ENCODE results near the gene NFATC3.
"Not testable (repeated sequence)": the region's sequence is repeated elsewhere in the genome, so short reads cannot be mapped to it uniquely, and the experiment has no call there.

NFATC3 gene

DNA sequence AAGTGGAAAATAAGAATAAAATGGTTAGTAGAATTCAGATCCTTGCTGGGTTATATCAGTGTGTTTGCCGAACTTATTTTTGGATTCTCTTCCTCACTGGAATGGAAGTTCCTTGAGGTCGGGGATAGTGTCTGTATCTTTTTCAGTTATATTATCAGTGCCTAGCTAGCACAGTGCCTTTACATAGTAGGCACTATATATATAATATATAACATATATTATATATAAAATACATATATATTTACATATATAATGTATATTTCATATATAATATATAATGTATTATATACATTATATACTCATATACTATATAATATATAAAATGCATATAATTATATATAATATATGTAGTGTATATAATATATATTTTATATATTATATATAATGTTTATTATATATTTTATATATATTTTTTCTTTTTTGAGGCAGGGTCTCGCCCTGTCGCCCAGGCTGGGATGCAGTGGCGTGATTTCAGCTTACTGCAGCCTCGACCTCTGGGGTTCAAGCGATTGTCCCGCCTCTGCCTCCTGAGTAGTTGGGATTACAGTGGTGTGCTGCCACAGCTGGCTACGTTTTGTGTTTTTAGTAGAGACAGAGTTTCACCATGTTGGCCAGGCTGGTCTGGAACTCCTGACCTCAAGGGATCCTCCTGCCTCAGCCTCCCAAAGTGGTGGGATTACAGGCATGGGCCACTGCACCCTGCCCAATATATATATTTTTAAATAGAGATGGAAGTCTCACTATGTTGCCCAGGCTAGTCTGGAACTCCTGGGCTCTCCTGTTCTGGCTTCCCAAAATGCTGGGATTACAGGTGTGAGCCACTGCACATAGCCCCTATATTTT lies 3.2 kb downstream of the NFATC3 start:
- DNase-seq (ENCODE audit: low spot score) = no peak

DNA sequence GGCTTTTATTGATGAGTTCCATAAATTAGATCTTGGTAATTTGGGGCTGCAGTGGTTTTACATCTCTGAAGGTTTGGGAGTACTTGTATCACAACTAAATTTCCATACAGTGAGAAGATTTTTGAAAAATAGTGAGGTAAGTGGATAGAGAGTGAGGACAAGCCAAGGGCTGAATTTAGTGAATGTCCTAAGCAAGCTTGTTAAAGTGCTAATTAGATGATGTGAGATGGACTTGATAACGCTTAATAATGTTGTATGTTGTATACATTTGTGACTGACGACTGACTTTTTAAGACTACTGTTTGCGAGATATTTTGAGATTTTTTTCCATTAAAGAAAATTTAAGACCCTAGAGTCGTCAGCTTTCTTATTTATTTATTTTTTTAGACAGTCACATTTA lies 3.9 kb downstream of the NFATC3 start:
- DNase-seq (ENCODE audit: low spot score) = no peak

DNA sequence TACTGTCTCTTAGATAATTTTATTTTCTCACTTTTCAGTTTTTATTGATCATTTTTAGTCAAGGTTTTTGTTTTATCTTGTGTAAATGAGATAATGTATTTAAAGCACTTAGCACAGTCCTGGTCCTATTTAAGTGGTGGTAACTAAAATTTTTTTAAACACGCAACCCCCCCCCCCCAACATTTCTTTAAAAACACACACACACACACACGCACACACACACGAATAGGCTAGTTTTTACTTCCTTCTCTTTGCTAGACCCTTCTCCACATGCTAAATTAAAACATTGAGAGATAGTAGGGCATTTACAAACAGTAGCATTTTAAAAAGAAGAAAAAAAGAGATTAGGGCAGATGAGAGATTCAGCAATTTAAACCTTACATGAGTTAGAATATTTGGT lies 5.0 kb downstream of the NFATC3 start:
- DNase-seq (ENCODE audit: low spot score) = no peak

DNA sequence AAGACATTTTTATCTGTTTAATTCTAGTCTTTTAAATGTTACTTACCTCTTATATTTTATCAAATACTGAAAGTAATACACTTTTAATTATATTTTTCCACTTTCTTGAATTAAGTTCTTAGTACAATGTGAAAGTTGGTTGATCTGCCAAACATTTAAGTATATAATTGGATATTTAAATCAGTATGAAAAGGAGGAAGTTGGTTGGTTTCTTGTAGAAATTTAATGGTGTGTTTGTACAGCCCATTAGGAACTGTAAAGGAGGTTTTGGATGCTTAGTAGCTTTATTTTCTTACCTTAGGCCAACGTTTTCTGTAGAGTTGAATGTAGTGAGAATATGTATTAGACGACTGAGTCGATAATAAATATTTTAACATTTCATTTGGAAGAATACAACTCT lies 5.4 kb downstream of the NFATC3 start:
- DNase-seq (ENCODE audit: low spot score) = no peak

DNA sequence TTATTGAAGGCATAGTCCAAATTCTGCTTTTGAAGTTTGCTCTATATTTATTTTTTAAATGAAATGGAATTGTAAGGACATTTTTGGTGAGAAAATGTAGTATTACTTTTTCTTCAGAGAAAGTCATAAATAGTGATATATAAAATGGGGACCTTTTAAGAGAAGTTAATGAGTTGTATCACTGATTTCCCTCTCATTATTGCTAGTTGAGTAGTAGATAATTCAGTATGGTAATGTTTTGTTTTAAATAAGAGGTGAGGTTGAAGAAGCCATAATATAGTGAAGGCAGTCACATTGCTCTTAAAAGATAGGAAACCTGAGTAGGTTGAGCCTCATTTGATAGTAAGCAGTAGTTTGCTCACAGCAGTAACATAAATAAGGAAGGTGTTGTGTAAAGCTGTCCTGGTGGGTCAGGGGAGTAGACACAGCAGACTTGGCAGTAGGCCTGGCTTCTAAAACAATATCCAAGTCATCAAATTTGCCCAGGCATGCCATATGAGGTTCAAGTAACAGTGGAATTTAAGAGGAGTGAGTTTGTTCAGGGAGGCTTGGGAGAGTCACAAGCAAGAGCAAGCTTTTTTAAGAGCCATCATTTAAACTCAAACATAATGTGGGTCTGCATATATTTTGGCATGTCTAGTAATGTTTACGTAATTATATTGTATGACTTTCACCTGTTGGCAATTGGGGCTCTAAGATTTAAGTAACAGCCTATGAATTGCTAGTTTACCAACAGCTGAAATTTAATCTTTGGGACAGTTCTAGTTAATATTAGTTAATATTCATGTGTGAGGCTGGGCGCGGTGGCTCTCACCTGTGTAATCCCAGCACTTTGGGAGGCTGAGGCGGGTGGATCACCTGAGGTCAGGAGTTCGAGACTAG lies 6.5 kb downstream of the NFATC3 start:
- no peak for DNase-seq (ENCODE audit: low spot score)

DNA sequence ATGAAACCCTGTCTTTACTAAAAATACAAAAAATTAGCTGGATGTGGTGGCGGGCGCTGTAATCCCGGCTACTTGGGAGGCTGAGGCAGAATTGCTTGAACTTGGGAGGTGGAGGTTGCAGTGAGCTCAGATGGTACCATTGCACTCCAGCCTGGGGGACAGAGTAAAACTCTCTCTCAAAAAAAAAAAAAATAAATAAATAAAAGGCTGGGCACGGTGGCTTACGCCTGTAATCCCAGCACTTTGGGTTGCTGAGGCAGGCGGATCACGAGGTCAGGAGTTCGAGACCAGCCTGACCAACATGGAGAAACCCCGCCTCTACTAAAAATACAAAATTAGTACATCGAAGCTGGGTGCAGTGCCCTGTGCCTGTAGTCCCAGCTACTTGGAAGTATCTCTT lies 7.1 kb downstream of the NFATC3 start:
- DNase-seq (ENCODE audit: low spot score) = not testable (repeated sequence)

DNA sequence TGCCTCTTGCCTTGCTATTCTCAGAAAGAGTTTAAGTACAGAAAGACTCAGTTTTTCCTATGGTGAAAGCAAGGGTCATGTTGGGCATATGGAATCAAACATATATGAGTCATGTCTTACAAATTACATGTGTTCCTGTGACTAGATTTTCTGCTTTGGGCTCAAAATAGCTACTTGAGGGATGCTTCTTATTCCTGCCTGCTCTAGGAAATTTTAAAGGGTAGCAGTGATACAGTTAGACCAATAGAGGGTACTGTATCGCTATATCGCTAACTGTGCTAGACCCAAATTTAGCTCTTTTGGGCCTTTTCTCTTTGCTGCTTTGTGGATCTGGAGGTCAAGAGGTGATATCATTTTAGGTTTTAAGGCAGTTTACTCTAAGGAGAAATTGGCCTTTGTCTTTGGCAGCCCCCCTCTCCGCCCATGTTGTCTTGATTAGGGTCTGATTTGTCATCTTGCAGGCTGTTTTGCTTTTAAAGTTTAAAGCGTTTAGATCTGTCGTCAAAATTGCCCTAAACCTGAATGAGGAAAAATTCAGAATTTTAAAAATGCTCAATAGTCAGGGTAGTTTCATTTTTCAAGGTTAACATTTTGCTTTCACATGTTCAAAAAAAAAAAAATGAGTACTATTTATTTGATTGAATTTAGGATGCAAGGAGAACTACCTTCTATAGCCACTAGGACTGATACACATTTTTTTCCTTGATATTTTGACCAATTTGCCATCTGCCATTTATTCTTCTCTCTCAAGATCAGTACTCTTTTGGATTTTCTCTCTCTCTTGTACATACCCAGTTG lies 8.8 kb downstream of the NFATC3 start:
- no peak for DNase-seq (ENCODE audit: low spot score)

DNA sequence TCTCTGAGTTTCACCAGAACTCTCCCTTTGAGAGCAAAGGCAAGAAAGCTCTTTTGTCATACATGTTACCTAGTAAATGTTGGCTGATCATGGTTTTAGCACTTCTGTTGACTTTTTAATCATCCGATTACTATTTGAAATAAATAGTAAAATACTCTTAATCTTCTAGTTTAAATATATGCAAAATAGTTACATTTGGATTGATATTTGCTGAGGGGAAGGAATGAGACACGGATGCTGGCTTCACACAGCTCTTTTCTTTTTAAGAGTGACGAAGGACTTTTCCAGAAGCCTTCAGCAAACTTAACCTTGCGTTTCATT lies 9.4 kb downstream of the NFATC3 start:
- DNase-seq (ENCODE audit: low spot score) = no peak

DNA sequence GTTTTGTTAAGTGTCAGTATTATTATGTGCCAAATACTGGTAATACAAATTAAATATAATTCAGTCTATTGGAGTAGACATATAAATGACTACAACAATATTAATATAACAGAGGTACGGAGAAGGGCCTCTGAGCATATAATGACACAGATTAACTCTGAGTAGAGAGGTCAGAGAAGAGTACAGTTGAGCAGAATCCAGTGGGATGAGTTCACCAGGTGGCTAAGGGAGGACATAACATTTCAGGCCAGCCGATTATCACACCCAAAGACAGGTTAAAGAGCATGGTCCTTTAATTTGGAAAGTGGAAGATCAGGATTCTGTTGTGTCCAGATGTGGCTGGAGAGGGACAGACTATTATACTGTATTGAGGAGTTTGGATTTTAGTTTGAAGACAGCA lies 11.3 kb downstream of the NFATC3 start:
- DNase-seq (ENCODE audit: low spot score) = no peak

DNA sequence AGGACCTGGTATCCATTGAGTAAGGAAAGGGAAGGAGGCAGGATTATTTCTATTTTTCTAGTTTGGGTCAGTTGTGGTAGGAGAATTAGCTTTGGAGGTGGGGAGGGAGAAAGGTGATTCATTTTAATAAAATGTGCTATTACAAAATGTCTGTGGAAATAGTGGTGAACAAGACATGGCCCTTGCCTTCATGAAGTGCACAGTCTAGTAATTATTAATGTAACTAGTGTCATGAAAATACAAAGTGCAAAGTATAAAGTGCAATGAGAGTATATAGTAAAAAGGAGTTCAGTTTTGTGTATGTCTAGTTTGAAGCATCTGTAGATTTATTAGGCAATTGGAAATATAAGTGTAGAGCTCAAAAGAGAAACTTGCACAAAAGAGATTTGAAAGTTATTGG lies 11.9 kb downstream of the NFATC3 start:
- DNase-seq (ENCODE audit: low spot score) = no peak

DNA sequence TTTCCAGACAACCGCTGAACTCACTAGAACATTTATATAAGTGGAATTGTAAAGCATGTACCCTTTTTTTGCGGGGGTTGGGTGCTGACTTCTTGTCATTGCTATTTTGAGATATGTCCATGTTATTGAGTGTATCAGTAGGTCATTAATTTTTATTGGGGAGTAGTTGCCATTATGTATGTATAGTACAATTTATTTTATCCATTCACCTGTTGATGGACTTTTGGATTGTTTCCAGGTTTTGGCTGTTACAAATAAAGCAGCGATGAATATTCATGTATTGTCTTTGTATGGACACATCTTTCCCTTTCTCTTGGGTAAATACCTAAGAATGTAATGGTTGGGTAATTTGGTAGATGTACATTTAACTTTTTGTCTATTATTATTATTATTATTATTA lies 12.7 kb downstream of the NFATC3 start:
- DNase-seq (ENCODE audit: low spot score) = no peak

DNA sequence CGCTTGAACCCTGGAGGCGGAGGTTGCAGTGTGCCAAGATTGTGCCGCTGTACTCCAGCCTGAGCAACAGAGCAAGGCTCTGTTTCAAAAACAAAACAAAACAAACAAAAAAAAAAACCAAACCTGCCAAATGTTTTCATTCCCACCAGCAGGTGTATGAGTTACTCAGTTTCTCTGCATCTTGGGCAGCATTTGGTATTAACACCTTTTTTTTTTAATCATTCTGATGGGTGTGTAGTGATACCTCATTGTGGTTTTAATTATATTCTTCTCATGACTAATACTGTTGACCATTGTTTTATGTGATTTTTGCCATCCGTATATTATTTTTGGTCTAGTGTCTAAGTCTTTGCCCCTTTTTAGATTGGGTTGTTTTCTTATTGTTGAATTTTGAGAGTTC lies 15.3 kb downstream of the NFATC3 start:
- DNase-seq (ENCODE audit: low spot score) = no peak

DNA sequence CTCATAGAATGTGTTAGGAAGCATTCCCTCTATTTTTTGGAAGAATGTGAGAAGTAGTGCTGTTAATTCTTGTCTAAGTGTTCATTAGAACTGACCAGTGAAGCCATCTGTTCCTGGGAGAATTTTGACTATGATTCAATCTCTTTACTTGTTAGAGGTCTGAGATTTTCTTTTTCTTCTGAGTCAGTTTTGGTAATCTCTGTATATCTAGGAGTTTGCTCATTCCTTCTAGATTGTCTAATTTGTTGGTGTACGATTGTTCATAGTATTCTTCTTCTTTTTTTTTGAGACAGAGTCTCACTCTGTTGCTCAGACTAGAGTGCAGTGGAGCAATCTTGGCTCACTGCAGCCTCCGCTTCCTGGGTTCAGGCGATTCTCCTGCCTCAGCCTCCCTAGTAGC lies 20.4 kb downstream of the NFATC3 start:
- no peak for DNase-seq (ENCODE audit: low spot score)

DNA sequence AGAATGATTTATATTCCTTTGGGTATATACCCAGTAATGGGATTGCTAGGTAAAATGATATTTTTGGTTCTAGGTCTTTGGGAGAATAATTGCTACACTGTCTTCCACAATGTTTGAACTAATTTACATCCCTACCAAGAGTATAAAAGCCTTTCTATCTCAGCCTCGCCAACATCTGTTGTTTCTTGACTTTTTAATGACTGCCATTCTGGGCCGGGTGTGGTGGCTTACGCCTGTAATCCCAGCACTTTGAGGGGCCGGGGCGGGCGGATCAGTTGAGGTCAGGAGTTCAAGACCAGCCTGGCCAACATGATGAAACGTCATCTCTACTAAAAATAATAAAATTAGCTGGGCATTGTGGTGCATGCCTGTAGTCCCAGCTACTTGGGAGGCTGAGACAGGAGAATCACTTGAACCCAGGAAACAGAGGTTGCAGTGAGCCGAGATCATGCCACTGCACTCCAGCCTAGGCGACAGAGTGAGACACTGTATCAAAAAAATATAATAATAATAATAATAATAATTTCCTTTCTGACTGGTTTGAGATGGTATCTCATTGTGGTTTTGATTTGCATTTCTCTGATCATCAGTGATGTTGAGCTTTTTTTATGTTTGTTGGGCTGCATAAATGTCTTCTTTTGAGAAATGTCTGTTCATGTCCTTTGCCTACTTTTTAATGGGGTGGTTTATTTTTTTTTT lies 22.2 kb downstream of the NFATC3 start:
- not testable (repeated sequence) for DNase-seq (ENCODE audit: low spot score)

DNA sequence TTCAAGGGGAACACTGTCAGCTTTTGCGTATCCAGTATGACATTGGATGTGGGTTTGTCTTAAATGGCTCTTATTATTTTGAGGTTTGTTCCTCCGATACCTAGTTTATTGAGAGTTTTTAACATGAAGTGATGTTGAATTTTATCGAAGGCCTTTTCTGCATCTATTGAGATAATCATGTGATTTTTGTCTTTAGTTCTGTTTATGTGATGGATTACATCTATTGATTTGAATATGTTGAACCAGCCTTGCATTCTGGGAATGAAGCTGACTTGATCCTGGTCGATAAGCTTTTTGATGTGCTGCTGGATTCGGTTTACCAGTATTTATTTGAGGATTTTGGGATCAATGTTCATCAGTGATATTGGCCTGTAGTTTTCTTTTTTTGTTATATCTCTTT lies 24.0 kb downstream of the NFATC3 start:
- not testable (repeated sequence) for DNase-seq (ENCODE audit: low spot score)

DNA sequence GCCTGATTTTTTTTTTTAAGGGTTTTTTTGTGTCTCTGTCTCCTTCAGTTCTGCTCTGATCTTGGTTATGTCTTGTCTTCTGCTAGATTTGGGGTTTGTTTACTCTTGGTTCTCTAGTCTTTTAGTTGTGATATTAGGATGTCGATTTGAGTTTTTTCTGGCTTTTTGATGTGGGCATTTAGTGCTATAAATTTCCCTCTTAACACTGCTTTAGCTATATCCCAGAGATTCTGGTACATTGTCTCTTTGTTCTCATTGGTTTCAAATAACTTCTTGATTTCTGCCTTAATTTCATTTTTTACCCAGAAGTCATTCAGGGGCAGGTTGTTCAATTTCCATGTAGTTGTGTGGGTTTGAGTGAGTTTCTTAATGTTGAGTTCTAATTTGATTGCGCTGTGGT lies 25.4 kb downstream of the NFATC3 start:
- not testable (repeated sequence) for DNase-seq (ENCODE audit: low spot score)

DNA sequence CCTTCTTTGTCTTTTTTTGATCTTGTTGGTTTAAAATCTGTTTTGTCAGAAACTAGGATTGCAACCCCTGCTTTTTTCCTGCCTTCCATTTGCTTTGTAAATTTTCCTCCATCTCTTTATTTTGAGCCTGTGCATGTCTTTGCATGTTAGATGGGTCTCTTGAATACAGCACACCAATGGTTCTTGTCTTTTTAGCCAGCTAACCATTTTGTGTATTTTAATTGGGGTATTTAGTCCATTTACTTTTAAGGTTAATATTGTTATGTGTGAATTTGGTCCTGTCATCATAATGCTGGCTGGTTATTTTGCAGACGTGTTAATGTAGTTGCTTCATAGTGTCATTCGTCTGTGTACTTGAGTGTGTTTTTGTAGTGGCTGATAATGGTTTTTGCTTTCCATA lies 26.2 kb downstream of the NFATC3 start:
- no peak for DNase-seq (ENCODE audit: low spot score)

DNA sequence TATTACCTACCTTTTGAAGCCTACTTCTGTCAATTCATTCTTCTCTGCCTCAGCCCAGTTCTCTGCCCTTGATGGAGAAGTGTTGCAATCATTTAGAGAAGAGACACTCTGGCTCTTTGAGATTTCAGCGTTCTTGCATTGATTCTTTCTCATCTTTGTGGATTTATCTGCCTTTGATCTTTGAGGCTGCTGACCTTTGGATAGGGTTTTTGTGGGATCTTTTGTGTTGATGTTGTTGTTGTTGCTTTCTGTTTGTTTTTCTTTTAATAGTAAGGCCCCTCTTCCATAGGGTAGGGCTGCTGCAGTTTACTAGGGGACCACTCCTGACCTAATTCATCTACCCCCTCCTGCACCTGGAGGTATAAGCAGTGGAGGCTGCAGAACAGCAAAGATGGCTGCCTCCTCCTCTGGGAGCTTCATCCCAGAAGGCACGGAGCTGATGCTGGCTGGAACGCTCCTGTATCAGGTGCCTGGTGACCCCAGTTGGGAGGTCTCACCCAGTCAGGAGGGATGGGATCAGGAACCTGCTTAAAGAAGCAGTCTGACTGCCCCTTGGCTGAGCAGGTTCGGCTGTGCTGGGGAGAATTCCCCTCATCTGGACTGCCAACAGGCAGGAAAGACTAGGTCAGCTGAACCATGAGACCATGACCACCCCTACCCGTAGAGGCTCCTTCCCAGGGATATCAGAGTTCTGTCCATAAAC lies 28.0 kb downstream of the NFATC3 start:
- DNase-seq (ENCODE audit: low spot score) = no peak

DNA sequence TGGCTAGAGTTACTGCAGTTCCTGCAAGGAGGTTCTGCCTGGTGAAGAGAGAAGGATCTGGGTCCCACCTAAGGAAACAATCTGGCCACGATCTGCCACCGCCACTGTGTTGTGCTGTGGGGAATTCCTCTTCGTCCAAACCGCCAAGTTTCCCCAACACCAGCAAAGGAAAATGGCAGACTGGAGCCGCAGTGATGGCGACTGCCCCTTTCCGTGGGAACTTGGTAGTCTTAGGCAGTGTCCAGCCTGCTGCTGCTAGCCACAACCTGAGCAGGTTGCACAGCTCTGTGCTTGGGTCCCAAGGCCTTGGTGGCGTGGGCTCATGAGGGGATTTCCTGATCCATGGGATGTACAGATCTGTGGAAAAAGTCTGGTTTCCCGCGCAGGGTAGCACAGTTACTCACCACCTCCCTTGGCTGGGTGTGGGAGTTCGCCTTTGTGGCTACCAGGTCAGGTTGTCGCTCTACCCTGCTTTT lies 28.6 kb downstream of the NFATC3 start:
- no peak for DNase-seq (ENCODE audit: low spot score)

DNA sequence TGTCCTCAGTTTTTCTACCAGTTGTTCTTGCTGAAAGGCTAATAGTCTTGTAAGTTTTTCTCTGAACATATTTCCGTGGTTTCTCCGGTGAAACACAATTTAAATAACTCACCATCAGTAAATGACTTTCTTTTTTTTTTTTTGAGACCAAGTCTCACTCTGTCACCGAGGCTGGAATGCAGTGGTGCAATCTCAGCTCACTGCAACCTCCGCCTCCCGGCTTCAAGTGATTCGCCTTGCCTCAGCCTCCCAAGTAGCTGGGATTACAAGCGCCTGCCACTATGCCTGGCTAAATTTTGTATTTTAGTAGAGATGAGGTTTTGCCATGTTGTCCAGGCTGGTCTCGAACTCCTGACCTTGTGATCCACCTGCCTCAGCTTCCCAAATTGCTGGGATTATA lies 29.8 kb downstream of the NFATC3 start:
- not testable (repeated sequence) for DNase-seq (ENCODE audit: low spot score)

DNA sequence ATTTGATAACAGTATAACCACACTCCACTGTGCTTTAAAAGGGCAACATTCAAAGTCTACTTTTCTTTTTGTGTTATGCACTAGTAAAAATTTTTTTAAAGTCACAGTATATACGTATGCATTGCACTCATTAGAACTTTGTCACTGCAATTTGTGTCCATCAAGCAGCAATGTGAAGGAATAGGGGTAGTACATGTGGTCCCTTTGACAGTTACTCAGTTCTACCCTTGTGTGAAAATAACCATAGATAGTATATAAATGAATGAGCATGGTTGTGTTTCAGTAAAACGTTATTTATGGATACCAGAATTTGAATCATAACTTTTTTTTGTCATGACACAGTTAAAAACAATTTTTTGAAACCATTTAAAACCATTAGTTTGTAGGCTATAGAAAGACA lies 30.7 kb downstream of the NFATC3 start:
- no peak for DNase-seq (ENCODE audit: low spot score)

All from left forelimb (tissue), 1 donor.